ENCODE data around the gene RGMA. TPM values are rescaled to one million over a fixed set of nuclear protein-coding genes. Genes with fewer than 3 reads are reported as not detected.
A peak's percentile ranks its signal among the peaks of the same experiment; 100 is the strongest.

RGMA gene
- total and polyA plus RNA-seq, 2 of the 8 experiments (the other 6 are each of a cell fraction or from before 2014, with no cell fraction given) = 19.9 to 39.8 TPM

- peaks cover 0 to 5% of the 10 kb centered on the region in 2 experiments; a peak in 1 of 4 replicates for H3K79me2 ChIP-seq (ENCODE audit: control insufficient read depth in 1 of 2, insufficient read depth in 2 of 2, low read length in 2 of 2)
- no peak overlapping the region for H2BK120ac ChIP-seq (replicated peaks; ENCODE audit: low read depth, low read length)
- no peak overlapping the region for H3K4me2 ChIP-seq (ENCODE audit: insufficient read depth in 1 of 2, low read depth in 2 of 2, low read length in 2 of 2)
- H2BK15ac ChIP-seq (ENCODE audit: low read length) = no peak overlapping the region
- H3K23ac ChIP-seq (ENCODE audit: insufficient read length) = no peak overlapping the region
- H3K4me3 ChIP-seq (ENCODE audit: extremely low read depth in 1 of 4, insufficient read depth in 2 of 4, low read depth in 3 of 4, low read length in 4 of 4) = no peak overlapping the region
- H2BK12ac ChIP-seq (ENCODE audit: low read depth, low read length) = no peak overlapping the region
- FAIRE-seq (no peak), DNase-seq (ENCODE audit: low read depth in 1 of 2, low spot score in 2 of 2) (no peak)
- H4K91ac ChIP-seq (replicated peaks; ENCODE audit: insufficient read length, low read length) = no peak overlapping the region
- no peak overlapping the region for H2AK5ac ChIP-seq (ENCODE audit: low read depth, low read length)
- H3K14ac ChIP-seq (ENCODE audit: insufficient read length) = no peak overlapping the region
- no peak overlapping the region for H2BK5ac ChIP-seq (ENCODE audit: low read depth, low read length)
- H3K9ac ChIP-seq (replicated peaks in 1 of 4; ENCODE audit: extremely low read depth in 1 of 4, low read depth in 3 of 4, low read length in 3 of 4) = no peak overlapping the region
- H3K36me3 ChIP-seq (ENCODE audit: control insufficient read depth in 2 of 4, insufficient read depth in 4 of 4, low read length in 3 of 4) = peaks cover 29 to 64% (median 50%) of the 10 kb centered on the region in 4 experiments
- ChIA-PET POLR2A (ENCODE audit: partially characterized antibody) (no interaction called here), CTCF (ENCODE audit: partially characterized antibody) (interaction anchor here (0.6 to 3.7 kb wide), 3 partner anchors 11 to 1094 kb away, joined by 3 to 11 read pairs (median 5); no protein-coding TSS in a partner anchor)
- 88% methylated on average over 1 of the region's 1 CpG; no CpG with 5 or more reads in 1 of the 2 experiments for WGBS, 2 experiments (ENCODE audit: extremely low coverage in 1 of 2, insufficient coverage in 1 of 2, insufficient read length in 1 of 2, insufficient replicate concordance in 2 of 2, low coverage in 1 of 2, low lambda C conversion rate in 2 of 2, missing lambda C conversion rate in 1 of 2)
- no peak overlapping the region for H3K18ac ChIP-seq (ENCODE audit: extremely low read depth, low read length)
- no peaks in the 10 kb centered on the region for H3K23me2 ChIP-seq (ENCODE audit: low read depth, low read length)
- H2BK20ac ChIP-seq (ENCODE audit: low read length) = no peak overlapping the region
- no peak overlapping the region for H3K4ac ChIP-seq (replicated peaks; ENCODE audit: insufficient read length, low read depth, low read length)
- no peaks in the 10 kb centered on the region for H3K27me3 ChIP-seq (replicated peaks in 1 of 4; ENCODE audit: control insufficient read depth in 3 of 4, extremely low read depth in 1 of 4, insufficient read depth in 3 of 4, low read length in 3 of 4)
- H3K4me1 ChIP-seq (replicated peaks in 1 of 4; ENCODE audit: control insufficient read depth in 3 of 4, insufficient read depth in 4 of 4, low read length in 3 of 4) = peaks cover 0 to 3% (median 0%) of the 10 kb centered on the region in 4 experiments; a peak in 1 of 7 replicates
- TF ChIP-seq POLR2A (IDR thresholded peaks at IDR 0.05; ENCODE audit: control extremely low read depth in 1 of 2, low read depth in 2 of 2, low read length in 2 of 2) = peak in 1 of 2 experiments; percentile 22; a peak in 1 of 3 replicates
- TF ChIP-seq BCL11A (IDR thresholded peaks at IDR 0.05; ENCODE audit: low read depth in 2 of 2, low read length in 2 of 2) = no peak
- TF ChIP-seq YY1 (IDR thresholded peaks at IDR 0.05; ENCODE audit: low read depth, low read length) = no peak
- no peak for TF ChIP-seq POLR2AphosphoS5 (IDR thresholded peaks at IDR 0.05; ENCODE audit: low read depth, low read length)
- peaks cover 8 to 15% of the 10 kb centered on the region in 2 experiments for H4K20me1 ChIP-seq (replicated peaks in 1 of 2; ENCODE audit: control insufficient read depth in 1 of 2, insufficient read depth in 2 of 2, low read length in 2 of 2)
- H2AFZ ChIP-seq (ENCODE audit: low read length) = no peak overlapping the region
- no peak overlapping the region for H3K27ac ChIP-seq (ENCODE audit: low read depth, low read length)
- H4K8ac ChIP-seq (ENCODE audit: extremely low read depth, insufficient read depth, low read length) = no peak overlapping the region
- H3K56ac ChIP-seq (replicated peaks; ENCODE audit: insufficient read length, low read depth, low read length) = no peak overlapping the region
- H4K5ac ChIP-seq (ENCODE audit: insufficient read length, low read depth, low read length) = no peak overlapping the region
- H3K79me1 ChIP-seq (ENCODE audit: low read depth, low read length) = peaks cover 8% of the 10 kb centered on the region; the same call in 1 of the 2 replicates
- no peaks in the 10 kb centered on the region for H3K9me3 ChIP-seq (ENCODE audit: insufficient read depth in 2 of 2, low read depth in 1 of 2, low read length in 1 of 2)
Measured at GRCh38 chr15:93025625-93025982, 63.4 kb downstream of the RGMA start.

Measured in H1 (cell line).